H1 (cell line): ENCODE data around the gene RNF130. TPM values are rescaled to one million over a fixed set of nuclear protein-coding genes. Genes with fewer than 3 reads are reported as not detected.
A peak's percentile ranks its signal among the peaks of the same experiment; 100 is the strongest.

ENCODE experiments used
- CTCF ChIA-PET: fragments of 300-600 bp; sonication (Branson Sonifier 250); formaldehyde crosslinking; loops from one replicate; lab custom pipeline; 2021; ENCODE audit not compliant: partially characterized antibody; lab: Charles Lee
- POLR2A ChIA-PET: fragments of 300-600 bp; sonication (Branson Sonifier 250); formaldehyde crosslinking; loops from one replicate; lab custom pipeline; 2021; ENCODE audit warnings: inconsistent platforms; ENCODE audit not compliant: partially characterized antibody; lab: Charles Lee
- DNase-seq, 2 experiments: peaks; one replicate each; pipeline versions ENCODE4 v3.0.0 to v3.0.0-alpha.2; 2010 to 2022; ENCODE audit warnings: low spot score in 2 of 2, low read depth in 1 of 2, mixed read lengths in 1 of 2
- FAIRE-seq: peaks from 2 replicates; lab custom pipeline; 2011; peaks lifted over from hg19 to GRCh38; lab: Jason Lieb, UNC
- H2AFZ ChIP-seq: 2 replicates; pipeline ENCODE4 v1.8.1; 2012; ENCODE audit warnings: low read length, inconsistent platforms
- H2AK5ac ChIP-seq: 2 replicates; pipeline ENCODE4 v1.6.1; 2013; ENCODE audit warnings: low read depth, low read length
- H2BK120ac ChIP-seq: replicated peaks from 2 replicates; pipeline ENCODE3; 2013; ENCODE audit warnings: low read depth, low read length, inconsistent platforms
- H2BK12ac ChIP-seq: 2 replicates; pipeline ENCODE4 v1.6.1; 2013; ENCODE audit warnings: low read depth, low read length
- H2BK15ac ChIP-seq: 2 replicates; pipeline ENCODE4 v1.6.1; 2013; ENCODE audit warnings: low read length
- H2BK20ac ChIP-seq: 2 replicates; pipeline ENCODE4 v1.6.1; 2013; ENCODE audit warnings: low read length
- H2BK5ac ChIP-seq: 2 replicates; pipeline ENCODE4 v1.6.1; 2013; ENCODE audit warnings: low read depth, low read length
- H3K14ac ChIP-seq: 2 replicates; pipeline ENCODE4 v1.6.1; 2013; ENCODE audit warnings: inconsistent platforms; ENCODE audit not compliant: insufficient read length
- H3K18ac ChIP-seq: 2 replicates; pipeline ENCODE4 v1.6.1; 2013; ENCODE audit warnings: low read length; ENCODE audit errors: extremely low read depth
- H3K23ac ChIP-seq: 2 replicates; pipeline ENCODE4 v1.6.1; 2013; ENCODE audit warnings: inconsistent platforms; ENCODE audit not compliant: insufficient read length
- H3K23me2 ChIP-seq: 2 replicates; pipeline ENCODE4 v1.6.1; 2013; ENCODE audit warnings: low read depth, low read length
- H3K27ac ChIP-seq: 2 replicates; pipeline ENCODE4 v1.6.1; 2011; ENCODE audit warnings: low read depth, low read length, inconsistent platforms
- H3K27me3 ChIP-seq, 4 experiments: replicated peaks in 1 of 4; 1 replicate in 1 of 4; 2 replicates in 3 of 4; pipeline versions ENCODE4 v1.6.1 to v1.8.1; 2011 to 2013; ENCODE audit warnings: low read length in 3 of 4, mild to moderate bottlenecking in 3 of 4, inconsistent platforms in 2 of 4, mixed read lengths in 2 of 4, moderate library complexity in 1 of 4; ENCODE audit not compliant: control insufficient read depth in 3 of 4, insufficient read depth in 3 of 4; ENCODE audit errors: extremely low read depth in 1 of 4
- H3K36me3 ChIP-seq, 4 experiments: 2 replicates each; pipeline versions ENCODE4 v1.6.1 to v1.8.1; 2011 to 2013; ENCODE audit warnings: mild to moderate bottlenecking in 4 of 4, low read length in 3 of 4, moderate library complexity in 2 of 4, control low read depth in 1 of 4, inconsistent platforms in 1 of 4; ENCODE audit not compliant: insufficient read depth in 4 of 4, control insufficient read depth in 2 of 4
- H3K4ac ChIP-seq: replicated peaks from 2 replicates; pipeline ENCODE3; 2013; ENCODE audit warnings: low read length, low read depth, mixed read lengths, inconsistent platforms; ENCODE audit not compliant: insufficient read length
- H3K4me1 ChIP-seq, 4 experiments: replicated peaks in 1 of 4; 1 replicate in 1 of 4; 2 replicates in 3 of 4; pipeline versions ENCODE4 v1.6.1 to v1.8.1; 2011 to 2013; ENCODE audit warnings: low read length in 3 of 4, inconsistent platforms in 2 of 4, mixed read lengths in 1 of 4; ENCODE audit not compliant: insufficient read depth in 4 of 4, control insufficient read depth in 3 of 4
- H3K4me2 ChIP-seq, 2 experiments: 2 replicates each; pipeline versions ENCODE4 v1.6.1 to v1.8.1; 2011 to 2013; ENCODE audit warnings: low read depth in 2 of 2, low read length in 2 of 2, control low read depth in 1 of 2, inconsistent platforms in 1 of 2, mild to moderate bottlenecking in 1 of 2; ENCODE audit not compliant: insufficient read depth in 1 of 2
- H3K4me3 ChIP-seq, 4 experiments: fragments of 200-600, 300-600 bp in 1 of 4; sonication (generic), shearing (Covaris generic), sonication (Bioruptor Twin) in 1 of 4; 2 replicates each; pipeline versions ENCODE4 v1.5.1 to v1.8.1; 2011 to 2016; ENCODE audit warnings: low read length in 4 of 4, low read depth in 3 of 4, control low read depth in 2 of 4, inconsistent platforms in 2 of 4, mild to moderate bottlenecking in 2 of 4, mixed read lengths in 1 of 4, moderate library complexity in 1 of 4; ENCODE audit not compliant: insufficient read depth in 2 of 4; ENCODE audit errors: extremely low read depth in 1 of 4
- H3K56ac ChIP-seq: replicated peaks from 2 replicates; pipeline ENCODE3; 2013; ENCODE audit warnings: low read depth, mild to moderate bottlenecking, mixed read lengths, low read length, inconsistent platforms; ENCODE audit not compliant: insufficient read length
- H3K79me1 ChIP-seq: 2 replicates; pipeline ENCODE4 v1.6.1; 2013; ENCODE audit warnings: low read depth, low read length, control low read depth
- H3K79me2 ChIP-seq, 2 experiments: 2 replicates each; pipeline versions ENCODE4 v1.6.1 to v1.8.1; 2012 to 2013; ENCODE audit warnings: low read length in 2 of 2, mild to moderate bottlenecking in 2 of 2, inconsistent platforms in 1 of 2; ENCODE audit not compliant: insufficient read depth in 2 of 2, control insufficient read depth in 1 of 2
- H3K9ac ChIP-seq, 4 experiments: replicated peaks in 1 of 4; 1 replicate in 1 of 4; 2 replicates in 3 of 4; pipeline versions ENCODE4 v1.6.1 to v1.8.1; 2011 to 2013; ENCODE audit warnings: low read depth in 3 of 4, low read length in 3 of 4, control low read depth in 2 of 4, mild to moderate bottlenecking in 2 of 4, moderate library complexity in 2 of 4, inconsistent platforms in 1 of 4; ENCODE audit errors: extremely low read depth in 1 of 4
- H3K9me3 ChIP-seq, 2 experiments: 2 replicates each; pipeline versions ENCODE4 v1.6.1 to v1.8.1; 2012 to 2013; ENCODE audit warnings: mild to moderate bottlenecking in 2 of 2, moderate library complexity in 2 of 2, control low read depth in 1 of 2, inconsistent platforms in 1 of 2, low read depth in 1 of 2, low read length in 1 of 2, mixed read lengths in 1 of 2; ENCODE audit not compliant: insufficient read depth in 2 of 2
- H4K20me1 ChIP-seq, 2 experiments: replicated peaks in 1 of 2; 2 replicates each; pipeline versions ENCODE3 to v1.8.1; 2011 to 2013; ENCODE audit warnings: inconsistent platforms in 2 of 2, low read length in 2 of 2, mild to moderate bottlenecking in 1 of 2; ENCODE audit not compliant: insufficient read depth in 2 of 2, control insufficient read depth in 1 of 2
- H4K5ac ChIP-seq: 2 replicates; pipeline ENCODE4 v1.6.1; 2013; ENCODE audit warnings: low read length, low read depth, mixed read lengths, inconsistent platforms; ENCODE audit not compliant: insufficient read length
- H4K8ac ChIP-seq: 2 replicates; pipeline ENCODE4 v1.8.0; 2013; ENCODE audit warnings: mild to moderate bottlenecking, moderate library complexity, low read length, inconsistent platforms; ENCODE audit not compliant: insufficient read depth; ENCODE audit errors: extremely low read depth
- H4K91ac ChIP-seq: replicated peaks from 2 replicates; pipeline ENCODE3; 2013; ENCODE audit warnings: low read length, mixed read lengths, inconsistent platforms; ENCODE audit not compliant: insufficient read length
- CEBPB ChIP-seq: IDR thresholded peaks from 2 replicates; pipeline ENCODE4 v1.6.1; 2012; ENCODE audit warnings: low read depth, low read length
- CHD1 ChIP-seq: IDR thresholded peaks from 2 replicates; pipeline ENCODE4 v1.6.1; 2012; ENCODE audit warnings: low read depth, low read length, improper control_type of control experiment
- CREB1 ChIP-seq: IDR thresholded peaks from 2 replicates; pipeline ENCODE4 v1.6.1; 2012; ENCODE audit warnings: inconsistent platforms
- POLR2A ChIP-seq, 2 experiments: IDR thresholded peaks; 1 replicate in 1 of 2; 2 replicates in 1 of 2; pipeline ENCODE4 v1.6.1; 2011; ENCODE audit warnings: low read depth in 2 of 2, low read length in 2 of 2, mild to moderate bottlenecking in 2 of 2; ENCODE audit errors: control extremely low read depth in 1 of 2
- RAD21 ChIP-seq, 2 experiments: IDR thresholded peaks in 1 of 2; conservative IDR thresholded peaks in 1 of 2; 2 replicates each; pipeline ENCODE4 v1.6.1; 2011; ENCODE audit warnings: low read depth in 2 of 2, low read length in 2 of 2, improper control_type of control experiment in 1 of 2, inconsistent platforms in 1 of 2, mild to moderate bottlenecking in 1 of 2, moderate library complexity in 1 of 2
- RNF2 ChIP-seq: fragments of 200-900, 300-1000 bp; sonication (generic); IDR thresholded peaks from 2 replicates; pipeline ENCODE4 v1.7.1; 2016; ENCODE audit warnings: borderline replicate concordance, low read depth, mild to moderate bottlenecking, antibody characterized with exemption, low read length; ENCODE audit not compliant: poor library complexity, severe bottlenecking; ENCODE audit errors: missing control alignments
- SRF ChIP-seq: IDR thresholded peaks from 2 replicates; pipeline ENCODE4 v1.6.1; 2011; ENCODE audit warnings: mild to moderate bottlenecking, low read depth, low read length, moderate library complexity
- WGBS, 2 experiments: shearing (Covaris generic) in 1 of 2; methylation state at CpG; one replicate each; pipeline versions ENCODE4 v1.1.6 to v1.1.7; 2013 to 2015; ENCODE audit warnings: low lambda C conversion rate in 2 of 2, mixed read lengths in 2 of 2, inconsistent platforms in 1 of 2, low coverage in 1 of 2, missing lambda C conversion rate in 1 of 2; ENCODE audit not compliant: insufficient replicate concordance in 2 of 2, insufficient coverage in 1 of 2, insufficient read length in 1 of 2; ENCODE audit errors: extremely low coverage in 1 of 2, missing lambda C conversion rate in 1 of 2; 5-methylcytosine and 5-hydroxymethylcytosine counted together
- polyA plus RNA-seq, 7 experiments: library from polyadenylated mRNA; depleted of rRNA in 3 of 7; stranded (reverse) in 5 of 7; unstranded in 2 of 7; fragments of >200 nt in 5 of 7; fragments of 200-250 nt in 2 of 7; gene quantifications; 1 replicate in 5 of 7; 2 replicates in 1 of 7; 4 replicates in 1 of 7; pipeline versions ENCODE4 v1.2.1 to v1.2.3, GENCODE V29; 2011 to 2013; ENCODE audit warnings: missing spikeins in 2 of 7, mixed read lengths in 2 of 7
- total RNA-seq: library from RNA; stranded (reverse); fragmentation: NEBNext Ultra II Directional; extraction: Animal tissue kit (Norgen Biotek cat#: 25700); gene quantifications from 2 replicates; pipeline ENCODE4 v1.2.1, GENCODE V29; 2021
- TF ChIP-seq, protein P1 (sequence below), 3 experiments: IDR thresholded peaks; 1 replicate in 2 of 3; 2 replicates in 1 of 3; pipeline versions ENCODE4 v1.5.1 to v1.6.1; 2011; ENCODE audit warnings: low read length in 3 of 3, mild to moderate bottlenecking in 3 of 3, inconsistent platforms in 2 of 3, low read depth in 1 of 3, moderate library complexity in 1 of 3; ENCODE audit not compliant: insufficient read depth in 1 of 3; ENCODE audit errors: control extremely low read depth in 1 of 3
- TF ChIP-seq, protein P2 (sequence below): IDR thresholded peaks from 2 replicates; pipeline ENCODE4 v1.6.1; 2011; ENCODE audit warnings: low read length, improper control_type of control experiment

Gene RNF130
- total and polyA plus RNA-seq, 2 of the 8 experiments (the other 6 are each of a cell fraction or from before 2014, with no cell fraction given) = 65.1 to 70.0 TPM

DNA sequence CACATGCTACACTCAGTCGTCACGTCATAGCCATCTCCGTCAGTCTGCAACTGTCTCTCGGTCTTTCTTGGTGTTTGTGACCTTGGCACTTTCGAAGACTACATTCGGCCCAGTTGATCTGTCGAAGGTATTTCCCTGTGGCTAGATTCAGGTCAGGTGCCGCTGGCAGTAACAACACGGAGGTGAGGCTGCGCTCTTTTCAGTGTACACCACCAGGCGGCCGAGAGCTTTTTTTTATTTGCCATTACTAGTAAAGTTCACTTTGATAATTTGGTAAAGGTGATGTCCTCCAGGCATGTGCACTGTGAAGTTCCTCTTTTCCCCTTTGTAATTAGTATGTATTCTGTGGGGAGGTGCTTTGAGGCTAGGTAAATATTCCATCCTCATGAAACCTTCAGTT lies 49.7 kb downstream of the RNF130 start:
- peaks cover 0 to 2% (median 0%) of the 10 kb centered on the region in 4 experiments; a peak in 2 of 7 replicates for H3K4me1 ChIP-seq
- H4K5ac ChIP-seq = no peak overlapping the region
- 90% methylated on average over 12 of the region's 12 CpGs; no CpG with 5 or more reads in 1 of the 2 experiments for WGBS, 2 experiments
- no peak overlapping the region for H4K8ac ChIP-seq
- H3K36me3 ChIP-seq = peaks cover 2 to 11% (median 5%) of the 10 kb centered on the region in 4 experiments; a peak in 4 of 8 replicates
- no peaks in the 10 kb centered on the region for H3K23me2 ChIP-seq
- H3K9me3 ChIP-seq = peaks cover 0 to 3% of the 10 kb centered on the region in 2 experiments; a peak in 1 of 4 replicates
- TF ChIP-seq POLR2A (IDR thresholded peaks at IDR 0.05; ENCODE audit: control extremely low read depth in 1 of 2, low read depth in 2 of 2, low read length in 2 of 2) = no peak
- TF ChIP-seq, protein P1, sequence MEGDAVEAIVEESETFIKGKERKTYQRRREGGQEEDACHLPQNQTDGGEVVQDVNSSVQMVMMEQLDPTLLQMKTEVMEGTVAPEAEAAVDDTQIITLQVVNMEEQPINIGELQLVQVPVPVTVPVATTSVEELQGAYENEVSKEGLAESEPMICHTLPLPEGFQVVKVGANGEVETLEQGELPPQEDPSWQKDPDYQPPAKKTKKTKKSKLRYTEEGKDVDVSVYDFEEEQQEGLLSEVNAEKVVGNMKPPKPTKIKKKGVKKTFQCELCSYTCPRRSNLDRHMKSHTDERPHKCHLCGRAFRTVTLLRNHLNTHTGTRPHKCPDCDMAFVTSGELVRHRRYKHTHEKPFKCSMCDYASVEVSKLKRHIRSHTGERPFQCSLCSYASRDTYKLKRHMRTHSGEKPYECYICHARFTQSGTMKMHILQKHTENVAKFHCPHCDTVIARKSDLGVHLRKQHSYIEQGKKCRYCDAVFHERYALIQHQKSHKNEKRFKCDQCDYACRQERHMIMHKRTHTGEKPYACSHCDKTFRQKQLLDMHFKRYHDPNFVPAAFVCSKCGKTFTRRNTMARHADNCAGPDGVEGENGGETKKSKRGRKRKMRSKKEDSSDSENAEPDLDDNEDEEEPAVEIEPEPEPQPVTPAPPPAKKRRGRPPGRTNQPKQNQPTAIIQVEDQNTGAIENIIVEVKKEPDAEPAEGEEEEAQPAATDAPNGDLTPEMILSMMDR (IDR thresholded peaks at IDR 0.05; ENCODE audit: control extremely low read depth in 1 of 3, insufficient read depth in 1 of 3, low read depth in 1 of 3, low read length in 3 of 3) = peak in 2 of 3 experiments; percentile 33 to 34; a peak in 2 of 4 replicates
- TF ChIP-seq RNF2 = no peak
- TF ChIP-seq, protein P2, sequence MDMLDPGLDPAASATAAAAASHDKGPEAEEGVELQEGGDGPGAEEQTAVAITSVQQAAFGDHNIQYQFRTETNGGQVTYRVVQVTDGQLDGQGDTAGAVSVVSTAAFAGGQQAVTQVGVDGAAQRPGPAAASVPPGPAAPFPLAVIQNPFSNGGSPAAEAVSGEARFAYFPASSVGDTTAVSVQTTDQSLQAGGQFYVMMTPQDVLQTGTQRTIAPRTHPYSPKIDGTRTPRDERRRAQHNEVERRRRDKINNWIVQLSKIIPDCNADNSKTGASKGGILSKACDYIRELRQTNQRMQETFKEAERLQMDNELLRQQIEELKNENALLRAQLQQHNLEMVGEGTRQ = peak; percentile 42; the same call in 1 of the 2 replicates
- TF ChIP-seq SRF = no peak
- TF ChIP-seq CHD1 = no peak
- TF ChIP-seq CREB1 = no peak
- TF ChIP-seq CEBPB = no peak
- TF ChIP-seq RAD21 (IDR thresholded peaks at IDR 0.05 in 1 of 2, conservative IDR thresholded peaks at IDR 0.05 in 1 of 2; ENCODE audit: low read depth in 2 of 2, low read length in 2 of 2) = peak; percentile 11 to 21; a peak in 2 of 4 replicates
- no peak for DNase-seq
- H4K20me1 ChIP-seq = peaks cover 0 to 12% of the 10 kb centered on the region in 2 experiments
- no peak overlapping the region for H2BK5ac ChIP-seq
- no peak overlapping the region for H2BK15ac ChIP-seq
- H3K14ac ChIP-seq = no peak overlapping the region
- no peak overlapping the region for H2AFZ ChIP-seq
- no peak overlapping the region for H2BK12ac ChIP-seq
- no peak overlapping the region for H2BK120ac ChIP-seq
- no peaks in the 10 kb centered on the region for H3K27me3 ChIP-seq
- FAIRE-seq = no peak
- no peak overlapping the region for H3K56ac ChIP-seq
- no peak overlapping the region for H3K23ac ChIP-seq
- H3K27ac ChIP-seq = no peak overlapping the region
- POLR2A ChIA-PET = interaction anchor here (0.8 kb wide), 1 partner anchor 99 kb away, joined by 3 read pairs; no protein-coding TSS in a partner anchor
- H3K4ac ChIP-seq = no peak overlapping the region
- no peak overlapping the region for H4K91ac ChIP-seq
- CTCF ChIA-PET = interaction anchor here (0.6 to 2.0 kb wide), 12 partner anchors 9 to 187 kb away, joined by 3 to 7 read pairs (median 3); partner anchors contain the start of gene RASGEF1C
- no peak overlapping the region for H2AK5ac ChIP-seq
- no peak overlapping the region for H3K9ac ChIP-seq
- H3K79me1 ChIP-seq = no peaks in the 10 kb centered on the region; the same call in none of the 2 replicates
- H3K4me2 ChIP-seq = no peak overlapping the region
- H3K4me3 ChIP-seq = no peak overlapping the region
- H3K18ac ChIP-seq = no peak overlapping the region
- H2BK20ac ChIP-seq = no peak overlapping the region
- H3K79me2 ChIP-seq = peaks cover 2 to 33% of the 10 kb centered on the region in 2 experiments; a peak in 2 of 4 replicates
